Adrenal gland (tissue), 5 donors: Measurements from ENCODE around the gene MAP3K19.

Experiments
- CTCF ChIP-seq, 6 experiments: fragments of 450-650 bp in 4 of 6; fragments of 200-600 bp in 2 of 6; sonication (generic) in 1 of 6; IDR thresholded peaks; 1 replicate in 5 of 6; 2 replicates in 1 of 6; pipeline versions ENCODE4 v1.5.1 to v1.8.0; 2016 to 2021; ENCODE audit warnings: antibody characterized with exemption in 6 of 6, mild to moderate bottlenecking in 2 of 6, moderate library complexity in 1 of 6
- POLR2A ChIP-seq, 2 donors: fragments of 450-650 bp; IDR thresholded peaks; one replicate each; pipeline ENCODE4 v1.6.1; 2017; ENCODE audit warnings: antibody characterized with exemption in 2 of 2, mild to moderate bottlenecking in 2 of 2, moderate library complexity in 1 of 2
- donor health status: DM: no; HTN: no; CAD: no.

DNA sequence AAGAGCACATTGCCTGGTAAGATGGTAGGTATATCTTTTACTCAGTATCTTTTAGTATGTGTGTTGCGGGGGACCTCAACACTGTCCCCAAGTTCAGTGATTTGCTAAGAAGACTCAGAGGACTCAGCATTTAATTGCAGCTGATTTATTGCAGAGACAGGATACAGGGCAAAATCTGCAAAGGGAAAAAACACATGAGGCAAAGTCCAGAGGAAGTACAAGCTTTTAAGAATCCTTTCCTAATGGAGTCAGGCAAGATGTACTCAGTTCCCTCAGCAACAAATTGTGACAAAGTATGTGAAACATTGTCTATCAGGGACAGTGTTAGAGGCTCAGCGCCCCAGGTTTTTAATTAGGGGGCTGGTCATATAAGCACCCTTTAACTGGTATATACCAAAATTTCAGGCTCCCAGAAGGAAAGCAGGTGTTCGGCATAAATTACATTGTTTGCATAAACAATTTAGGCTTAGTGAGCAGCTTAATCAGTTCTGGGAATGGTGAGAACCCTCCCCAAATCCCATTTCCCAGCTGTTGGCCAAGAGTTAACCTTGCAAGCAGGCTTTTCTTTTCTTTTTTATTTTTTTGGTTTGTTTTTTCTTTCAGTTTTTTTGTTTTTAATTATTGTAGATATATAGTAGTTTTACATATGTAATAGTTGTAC, 46.6 kb upstream of the MAP3K19 start:
- TF ChIP-seq CTCF (IDR thresholded peaks at IDR 0.05), result no peak
- TF ChIP-seq POLR2A (IDR thresholded peaks at IDR 0.05), result no peak
